DND-41 (cell line): ENCODE measurements around the gene ZCCHC8.

Source experiments
- ATAC-seq: fragments of 200-7000 bp; cut with Tn5 transposase; 3 replicates; pipeline ENCODE4 v1.9.1; 2021; ENCODE audit warnings: low read depth; ENCODE audit not compliant: insufficient read depth
- DNase-seq: peaks from one replicate; pipeline ENCODE4 v3.0.0-alpha.2; 2020
- H2AFZ ChIP-seq: 2 replicates; pipeline ENCODE4 v1.6.0; 2012; ENCODE audit warnings: low read depth, low read length
- H3K27ac ChIP-seq: 2 replicates; pipeline ENCODE4 v1.5.1; 2012; ENCODE audit warnings: low read length, inconsistent platforms
- H3K27me3 ChIP-seq: fragments of 200-600 bp; sonication (generic); 2 replicates; pipeline ENCODE4 v1.6.0; 2012; ENCODE audit warnings: low read length, mild to moderate bottlenecking, inconsistent platforms; ENCODE audit not compliant: insufficient read depth, poor library complexity
- H3K36me3 ChIP-seq: 2 replicates; pipeline ENCODE4 v1.5.1; 2012; ENCODE audit warnings: low read length, inconsistent platforms; ENCODE audit not compliant: insufficient read depth
- H3K4me1 ChIP-seq: 2 replicates; pipeline ENCODE4 v1.5.1; 2012; ENCODE audit warnings: mild to moderate bottlenecking, low read length; ENCODE audit not compliant: insufficient read depth
- H3K4me2 ChIP-seq: 2 replicates; pipeline ENCODE4 v1.6.0; 2012; ENCODE audit warnings: mild to moderate bottlenecking, moderate library complexity, low read length, inconsistent platforms; ENCODE audit not compliant: insufficient read depth
- H3K4me3 ChIP-seq, 2 experiments: fragments of 200-600 bp in 1 of 2; shearing (Covaris generic) in 1 of 2; 2 replicates each; pipeline ENCODE4 v1.5.1; 2012 to 2016; ENCODE audit warnings: inconsistent platforms in 2 of 2, low read length in 2 of 2, mild to moderate bottlenecking in 2 of 2, low read depth in 1 of 2, moderate library complexity in 1 of 2
- H3K79me2 ChIP-seq: 2 replicates; pipeline ENCODE4 v1.6.0; 2012; ENCODE audit warnings: low read length, inconsistent platforms; ENCODE audit not compliant: insufficient read depth
- H3K9ac ChIP-seq: 2 replicates; pipeline ENCODE4 v1.6.0; 2012; ENCODE audit warnings: low read depth, mild to moderate bottlenecking, inconsistent platforms, low read length, moderate library complexity
- H3K9me3 ChIP-seq: 2 replicates; pipeline ENCODE4 v1.5.1; 2012; ENCODE audit warnings: low read length, moderate library complexity, mild to moderate bottlenecking, inconsistent platforms; ENCODE audit not compliant: insufficient read depth, severe bottlenecking
- H4K20me1 ChIP-seq: 2 replicates; pipeline ENCODE4 v1.6.0; 2012; ENCODE audit warnings: low read length; ENCODE audit not compliant: insufficient read depth
- EZH2 ChIP-seq: IDR thresholded peaks from 3 replicates; pipeline ENCODE4 v1.6.1; 2012; ENCODE audit warnings: borderline replicate concordance, low read depth, mild to moderate bottlenecking, moderate library complexity, low read length, inconsistent platforms; ENCODE audit not compliant: severe bottlenecking
- TF ChIP-seq, protein P1 (sequence below): IDR thresholded peaks from 2 replicates; pipeline ENCODE4 v1.5.1; 2012; ENCODE audit warnings: borderline replicate concordance, low read length, moderate library complexity, mild to moderate bottlenecking; ENCODE audit not compliant: poor library complexity, severe bottlenecking; ENCODE audit errors: extremely low read depth

Gene ZCCHC8

DNA sequence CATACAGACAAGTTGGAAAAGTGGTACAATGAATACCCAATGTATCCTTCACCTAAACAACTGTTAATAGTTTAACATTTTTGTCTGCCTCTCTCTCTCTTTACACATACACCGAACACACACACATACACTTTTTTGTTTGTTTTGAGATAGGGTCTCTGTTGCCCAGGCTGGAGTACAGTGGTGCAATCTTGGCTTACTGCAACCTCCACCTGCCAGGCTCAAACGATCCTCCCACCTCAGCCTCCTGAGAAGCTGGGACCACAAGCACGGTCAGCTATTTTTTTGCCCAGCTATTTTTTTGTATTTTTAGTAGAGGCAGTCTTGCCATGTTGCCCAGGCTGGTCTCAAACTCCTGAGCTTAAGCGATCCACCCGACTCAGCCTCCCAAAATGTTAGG, 16.8 kb downstream of the ZCCHC8 start:
- no peak overlapping the region for H3K27ac ChIP-seq
- peaks cover 23% of the 10 kb centered on the region for H3K79me2 ChIP-seq
- H3K36me3 ChIP-seq = peaks cover 94% of the 10 kb centered on the region
- H3K27me3 ChIP-seq = no peaks in the 10 kb centered on the region
- peaks cover 3% of the 10 kb centered on the region; the same call in 1 of the 2 replicates for H4K20me1 ChIP-seq
- H3K9me3 ChIP-seq = no peaks in the 10 kb centered on the region
- no peak overlapping the region for H3K4me3 ChIP-seq
- H3K4me1 ChIP-seq = no peaks in the 10 kb centered on the region
- TF ChIP-seq, protein P1, sequence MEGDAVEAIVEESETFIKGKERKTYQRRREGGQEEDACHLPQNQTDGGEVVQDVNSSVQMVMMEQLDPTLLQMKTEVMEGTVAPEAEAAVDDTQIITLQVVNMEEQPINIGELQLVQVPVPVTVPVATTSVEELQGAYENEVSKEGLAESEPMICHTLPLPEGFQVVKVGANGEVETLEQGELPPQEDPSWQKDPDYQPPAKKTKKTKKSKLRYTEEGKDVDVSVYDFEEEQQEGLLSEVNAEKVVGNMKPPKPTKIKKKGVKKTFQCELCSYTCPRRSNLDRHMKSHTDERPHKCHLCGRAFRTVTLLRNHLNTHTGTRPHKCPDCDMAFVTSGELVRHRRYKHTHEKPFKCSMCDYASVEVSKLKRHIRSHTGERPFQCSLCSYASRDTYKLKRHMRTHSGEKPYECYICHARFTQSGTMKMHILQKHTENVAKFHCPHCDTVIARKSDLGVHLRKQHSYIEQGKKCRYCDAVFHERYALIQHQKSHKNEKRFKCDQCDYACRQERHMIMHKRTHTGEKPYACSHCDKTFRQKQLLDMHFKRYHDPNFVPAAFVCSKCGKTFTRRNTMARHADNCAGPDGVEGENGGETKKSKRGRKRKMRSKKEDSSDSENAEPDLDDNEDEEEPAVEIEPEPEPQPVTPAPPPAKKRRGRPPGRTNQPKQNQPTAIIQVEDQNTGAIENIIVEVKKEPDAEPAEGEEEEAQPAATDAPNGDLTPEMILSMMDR = no peak
- TF ChIP-seq EZH2 = no peak
- H3K9ac ChIP-seq = no peak overlapping the region
- H3K4me2 ChIP-seq = no peak overlapping the region
- no peak overlapping the region for H2AFZ ChIP-seq
- DNase-seq (no peak), ATAC-seq (no peak)

DNA sequence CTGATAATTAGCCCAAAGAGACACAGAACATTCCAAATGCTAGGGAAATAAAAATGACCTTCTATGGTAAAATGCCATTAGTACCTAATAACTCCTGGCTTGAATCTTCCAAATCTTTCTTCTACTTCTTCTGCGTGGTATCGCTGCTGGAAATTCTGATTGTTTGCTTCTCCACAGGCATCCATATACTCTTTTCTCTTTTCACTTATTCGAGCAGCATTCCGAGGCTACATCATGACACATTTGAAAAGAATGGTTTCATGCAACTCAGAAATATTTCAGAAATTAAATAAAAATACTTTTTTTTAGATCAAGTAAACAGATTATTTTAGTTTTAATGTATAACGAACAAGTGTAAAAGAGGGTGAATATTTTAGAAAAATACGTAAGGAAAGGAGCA, 18.9 kb downstream of the ZCCHC8 start:
- no peak for ATAC-seq
- peaks cover 92% of the 10 kb centered on the region for H3K36me3 ChIP-seq

DNA sequence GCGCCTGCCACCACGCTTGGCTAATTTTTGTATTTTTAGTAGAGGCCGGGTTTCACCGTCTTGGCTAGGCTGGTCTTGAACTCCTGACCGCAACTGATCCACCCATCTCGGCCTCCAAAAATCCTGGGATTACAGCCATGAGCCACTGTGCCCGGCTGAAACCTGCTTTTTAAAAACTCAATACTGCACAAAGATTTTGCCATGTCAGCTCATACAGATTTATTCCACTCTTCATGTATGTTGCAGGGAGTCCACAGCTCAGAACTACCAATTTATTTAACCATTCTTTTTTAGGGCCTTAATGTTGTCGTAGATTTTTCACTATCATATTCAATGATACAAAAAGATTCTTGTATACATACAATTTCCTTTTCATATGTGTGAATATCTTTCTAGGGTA, 20.0 kb downstream of the ZCCHC8 start:
- Histone ChIP-seq H3K9me3 (no peaks in the 10 kb centered on the region), H3K36me3 (peaks cover 94% of the 10 kb centered on the region), H3K27me3 (no peaks in the 10 kb centered on the region), H3K4me2 (no peak overlapping the region), H3K4me1 (no peaks in the 10 kb centered on the region), H3K27ac (no peak overlapping the region), H4K20me1 (peaks cover 2% of the 10 kb centered on the region; the same call in 1 of the 2 replicates), H2AFZ (no peak overlapping the region), H3K4me3 (no peak overlapping the region), H3K9ac (no peak overlapping the region), H3K79me2 (peaks cover 6% of the 10 kb centered on the region; the same call in 1 of the 2 replicates)
- no peak for DNase-seq
- TF ChIP-seq, protein P1 = no peak
- no peak for TF ChIP-seq EZH2
- ATAC-seq = no peak

More for the DNA sequence above, 18.9 kb downstream of the ZCCHC8 start:
- DNase-seq = no peak
- H3K27me3 ChIP-seq = no peaks in the 10 kb centered on the region
- no peak overlapping the region for H3K27ac ChIP-seq
- H3K79me2 ChIP-seq = peaks cover 10% of the 10 kb centered on the region; the same call in 1 of the 2 replicates
- no peak overlapping the region for H3K4me2 ChIP-seq
- H3K4me3 ChIP-seq = no peak overlapping the region
- no peaks in the 10 kb centered on the region for H3K4me1 ChIP-seq
- no peak overlapping the region for H3K9ac ChIP-seq
- no peaks in the 10 kb centered on the region for H4K20me1 ChIP-seq
- H3K9me3 ChIP-seq = no peaks in the 10 kb centered on the region
- no peak for TF ChIP-seq EZH2
- TF ChIP-seq, protein P1 = no peak
- no peak overlapping the region for H2AFZ ChIP-seq

DNA sequence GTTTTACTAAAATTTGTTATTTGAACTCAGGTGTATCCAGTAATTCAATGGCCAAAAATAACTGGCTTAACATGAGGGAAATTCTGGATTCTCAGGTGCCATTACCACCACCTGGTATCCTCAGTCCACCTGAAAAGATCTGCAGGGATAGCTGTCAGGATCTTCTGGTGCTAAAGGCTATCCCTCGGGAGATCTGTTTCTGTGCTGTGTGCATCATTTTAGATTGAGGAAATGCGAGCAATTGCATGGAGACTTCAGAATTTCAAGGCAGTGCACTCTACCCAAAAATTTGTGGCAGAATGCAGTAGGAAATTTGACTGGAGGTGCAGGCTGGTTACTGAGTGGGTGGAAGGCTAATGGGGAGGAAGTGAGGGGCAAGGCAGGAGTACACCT, 26.4 kb downstream of the ZCCHC8 start:
- ATAC-seq (no peak), DNase-seq (no peak)
- H3K4me2 ChIP-seq = no peak overlapping the region
- H3K27me3 ChIP-seq = no peaks in the 10 kb centered on the region
- H3K79me2 ChIP-seq = no peaks in the 10 kb centered on the region
- TF ChIP-seq, protein P1 = no peak
- no peak for TF ChIP-seq EZH2
- no peak overlapping the region for H3K27ac ChIP-seq
- H3K4me1 ChIP-seq = no peaks in the 10 kb centered on the region
- H3K36me3 ChIP-seq = peaks cover 71% of the 10 kb centered on the region
- H2AFZ ChIP-seq = no peak overlapping the region
- no peak overlapping the region for H3K9ac ChIP-seq
- no peak overlapping the region for H3K4me3 ChIP-seq
- H3K9me3 ChIP-seq = no peaks in the 10 kb centered on the region
- H4K20me1 ChIP-seq = peaks cover 4% of the 10 kb centered on the region; the same call in 1 of the 2 replicates
